Breast epithelium (tissue), 3 donors: ENCODE results near the gene ASTN2.

ENCODE experiments used
- CTCF ChIP-seq, 3 donors: fragments of 450-650 bp; IDR thresholded peaks; one replicate each; pipeline ENCODE4 v1.5.1; 2016 to 2017; ENCODE audit warnings: antibody characterized with exemption in 3 of 3, mild to moderate bottlenecking in 3 of 3, moderate library complexity in 3 of 3
- POLR2A ChIP-seq: fragments of 450-650 bp; IDR thresholded peaks from one replicate; pipeline ENCODE4 v1.6.1; 2016; ENCODE audit warnings: antibody characterized with exemption, mild to moderate bottlenecking, moderate library complexity
- POLR2AphosphoS5 ChIP-seq, 3 donors: sonication (generic); formaldehyde crosslinking; IDR thresholded peaks; one replicate each; pipeline ENCODE4 v1.6.1; 2017; ENCODE audit warnings: antibody characterized with exemption in 3 of 3

- TF ChIP-seq CTCF (IDR thresholded peaks at IDR 0.05) (no peak), POLR2A (no peak), POLR2AphosphoS5 (IDR thresholded peaks at IDR 0.05) (no peak)
Observed at GRCh38 chr9:116721411-116721810, 693.4 kb downstream of the ASTN2 start.
